SU-DHL-6 (cell line): ENCODE data around the gene ZCRB1.

Source experiments
- EZH2phosphoT487 ChIP-seq: fragments of 200-600 bp; sonication (generic), shearing (Covaris generic); conservative IDR thresholded peaks from 2 replicates; pipeline ENCODE4 v1.6.1; 2018; ENCODE audit warnings: mild to moderate bottlenecking, antibody characterized with exemption, low read length, moderate library complexity, mixed read lengths
- TF ChIP-seq, protein P1 (sequence below): fragments of 200-600 bp; sonication (generic); IDR thresholded peaks from one replicate; pipeline ENCODE4 v1.5.1; 2017; ENCODE audit warnings: antibody characterized with exemption, mild to moderate bottlenecking, low read length, moderate library complexity; ENCODE audit not compliant: insufficient read depth, poor library complexity, severe bottlenecking

DNA sequence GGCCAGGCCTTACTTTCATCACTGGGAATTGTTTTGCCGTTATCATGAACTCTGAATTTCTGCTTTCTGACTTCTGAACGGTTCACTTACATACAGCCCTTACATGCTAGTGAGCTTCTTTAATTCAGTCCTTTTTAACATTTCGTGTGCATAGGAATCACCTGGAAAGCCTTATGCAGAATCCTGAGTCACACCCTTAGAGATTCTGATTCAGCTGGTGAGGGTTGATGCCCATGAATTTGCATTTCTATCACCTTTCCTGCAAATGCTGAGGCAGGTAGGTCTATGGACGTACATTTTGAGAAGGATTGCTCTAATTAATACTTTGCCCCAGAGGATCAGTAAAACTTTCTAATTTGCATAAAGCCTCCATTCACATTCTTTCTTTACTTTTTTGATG, 44.1 kb upstream of the ZCRB1 start:
- TF ChIP-seq EZH2phosphoT487: no peak
- TF ChIP-seq, protein P1, sequence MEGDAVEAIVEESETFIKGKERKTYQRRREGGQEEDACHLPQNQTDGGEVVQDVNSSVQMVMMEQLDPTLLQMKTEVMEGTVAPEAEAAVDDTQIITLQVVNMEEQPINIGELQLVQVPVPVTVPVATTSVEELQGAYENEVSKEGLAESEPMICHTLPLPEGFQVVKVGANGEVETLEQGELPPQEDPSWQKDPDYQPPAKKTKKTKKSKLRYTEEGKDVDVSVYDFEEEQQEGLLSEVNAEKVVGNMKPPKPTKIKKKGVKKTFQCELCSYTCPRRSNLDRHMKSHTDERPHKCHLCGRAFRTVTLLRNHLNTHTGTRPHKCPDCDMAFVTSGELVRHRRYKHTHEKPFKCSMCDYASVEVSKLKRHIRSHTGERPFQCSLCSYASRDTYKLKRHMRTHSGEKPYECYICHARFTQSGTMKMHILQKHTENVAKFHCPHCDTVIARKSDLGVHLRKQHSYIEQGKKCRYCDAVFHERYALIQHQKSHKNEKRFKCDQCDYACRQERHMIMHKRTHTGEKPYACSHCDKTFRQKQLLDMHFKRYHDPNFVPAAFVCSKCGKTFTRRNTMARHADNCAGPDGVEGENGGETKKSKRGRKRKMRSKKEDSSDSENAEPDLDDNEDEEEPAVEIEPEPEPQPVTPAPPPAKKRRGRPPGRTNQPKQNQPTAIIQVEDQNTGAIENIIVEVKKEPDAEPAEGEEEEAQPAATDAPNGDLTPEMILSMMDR: no peak
